Parathyroid adenoma (tissue), 2 donors: ENCODE results near the gene ARL2.

ENCODE experiments used
- H2AFZ ChIP-seq: fragments of 300-600 bp; sonication (generic); one replicate; pipeline ENCODE4 v1.7.0; 2017; ENCODE audit warnings: antibody characterized with exemption, mild to moderate bottlenecking
- H3K27ac ChIP-seq: fragments of 300-600 bp; sonication (generic); one replicate; pipeline ENCODE4 v1.7.0; 2017
- H3K27me3 ChIP-seq: fragments of 300-600 bp; sonication (generic); one replicate; pipeline ENCODE4 v1.7.0; 2017; ENCODE audit warnings: low read length; ENCODE audit not compliant: control insufficient read depth, insufficient read depth
- H3K36me3 ChIP-seq: fragments of 300-600 bp; sonication (generic); one replicate; pipeline ENCODE4 v1.7.0; 2017; ENCODE audit warnings: low read length; ENCODE audit not compliant: control insufficient read depth, insufficient read depth
- H3K4me1 ChIP-seq: fragments of 300-600 bp; sonication (generic); one replicate; pipeline ENCODE4 v1.7.0; 2017; ENCODE audit warnings: control low read depth
- H3K4me2 ChIP-seq: fragments of 300-600 bp; sonication (generic); one replicate; pipeline ENCODE4 v1.7.0; 2017; ENCODE audit warnings: low read length
- H3K4me3 ChIP-seq: fragments of 300-600 bp; sonication (generic); one replicate; pipeline ENCODE4 v1.7.0; 2017; ENCODE audit warnings: low read depth, low read length
- H3K79me2 ChIP-seq: fragments of 300-600 bp; sonication (generic); one replicate; pipeline ENCODE4 v1.7.0; 2017; ENCODE audit warnings: control low read depth
- H3K9ac ChIP-seq: fragments of 300-600 bp; sonication (generic); one replicate; pipeline ENCODE4 v1.7.0; 2017; ENCODE audit warnings: mild to moderate bottlenecking
- H3K9me3 ChIP-seq: fragments of 300-600 bp; sonication (generic); one replicate; pipeline ENCODE4 v1.7.0; 2017; ENCODE audit warnings: low read length; ENCODE audit not compliant: control insufficient read depth
- CTCF ChIP-seq: fragments of 300-600 bp; sonication (generic); IDR thresholded peaks from one replicate; pipeline ENCODE4 v1.7.0; 2017; ENCODE audit warnings: antibody characterized with exemption, mild to moderate bottlenecking
- donor health status: primary hyperparathyroidism.

The ARL2 gene

GRCh38 chr11:65055538-65055937, 41.6 kb downstream of the ARL2 start:
- no peak for TF ChIP-seq CTCF
- H2AFZ ChIP-seq = no peak overlapping the region
- H3K27ac ChIP-seq = no peak overlapping the region
- H3K9me3 ChIP-seq = no peaks in the 10 kb centered on the region
- H3K36me3 ChIP-seq = no peaks in the 10 kb centered on the region
- no peaks in the 10 kb centered on the region for H3K27me3 ChIP-seq
- no peaks in the 10 kb centered on the region for H3K4me1 ChIP-seq
- no peaks in the 10 kb centered on the region for H3K79me2 ChIP-seq
- H3K4me2 ChIP-seq = no peak overlapping the region
- no peak overlapping the region for H3K4me3 ChIP-seq
- no peak overlapping the region for H3K9ac ChIP-seq

DNA sequence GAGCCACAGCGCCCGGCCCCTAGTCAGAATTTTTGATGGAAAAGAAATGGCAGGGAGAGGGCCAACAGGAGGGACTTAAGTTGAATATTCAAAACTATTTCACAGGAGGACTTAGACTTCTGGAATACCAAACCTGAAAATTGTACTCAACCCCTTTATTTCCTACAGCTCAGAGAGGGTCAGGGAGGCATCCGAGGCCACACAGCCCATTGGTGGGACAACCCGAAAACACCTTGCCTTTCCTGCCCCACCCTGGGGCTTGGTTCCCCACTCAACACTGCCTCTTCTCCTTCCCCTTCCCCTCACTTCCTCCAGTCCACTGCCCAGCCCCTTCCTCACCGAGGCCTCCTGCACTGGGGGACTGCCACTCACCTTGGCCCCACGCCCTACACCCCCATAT, 43.0 kb downstream of the ARL2 start:
- Histone ChIP-seq H3K79me2 (no peaks in the 10 kb centered on the region), H3K4me2 (no peak overlapping the region), H2AFZ (no peak overlapping the region), H3K4me1 (no peaks in the 10 kb centered on the region), H3K27me3 (no peaks in the 10 kb centered on the region), H3K9ac (no peak overlapping the region), H3K4me3 (no peak overlapping the region), H3K36me3 (no peaks in the 10 kb centered on the region), H3K9me3 (no peaks in the 10 kb centered on the region), H3K27ac (no peak overlapping the region)
- TF ChIP-seq CTCF = no peak

DNA sequence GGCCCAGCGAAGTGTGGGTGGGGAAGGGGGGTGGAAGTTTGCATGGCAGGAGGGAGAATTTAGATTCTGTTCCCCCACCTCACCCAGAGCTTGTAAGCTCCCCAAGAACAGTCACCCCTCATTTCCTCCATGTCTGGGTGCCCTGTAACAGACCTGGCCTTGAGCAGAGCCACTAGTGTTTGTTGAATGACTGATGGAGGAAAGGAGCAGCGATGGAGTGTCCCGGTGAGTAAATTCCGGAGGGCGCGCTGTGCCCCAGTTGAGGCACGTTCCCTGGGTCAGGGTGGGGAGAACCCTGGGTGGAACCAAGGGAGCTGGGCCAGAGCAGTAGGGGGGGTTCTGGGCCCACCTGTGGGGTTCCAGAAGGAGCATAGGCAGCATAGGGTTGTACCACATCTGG, 43.6 kb downstream of the ARL2 start:
- Histone ChIP-seq H3K9me3 (no peaks in the 10 kb centered on the region), H3K4me2 (no peak overlapping the region), H3K27me3 (no peaks in the 10 kb centered on the region), H3K4me1 (no peaks in the 10 kb centered on the region), H3K79me2 (no peaks in the 10 kb centered on the region), H3K36me3 (no peaks in the 10 kb centered on the region), H2AFZ (no peak overlapping the region), H3K9ac (no peak overlapping the region), H3K4me3 (no peak overlapping the region), H3K27ac (no peak overlapping the region)
- TF ChIP-seq CTCF = no peak

- Histone ChIP-seq H3K9ac (no peak overlapping the region), H3K27ac (no peak overlapping the region), H3K79me2 (no peaks in the 10 kb centered on the region), H3K4me3 (no peak overlapping the region), H2AFZ (no peak overlapping the region), H3K27me3 (no peaks in the 10 kb centered on the region), H3K9me3 (no peaks in the 10 kb centered on the region), H3K4me2 (no peak overlapping the region), H3K4me1 (no peaks in the 10 kb centered on the region), H3K36me3 (no peaks in the 10 kb centered on the region)
- TF ChIP-seq CTCF = no peak
Measured at GRCh38 chr11:65058012-65058411, 44.1 kb downstream of the ARL2 start.

- H3K36me3 ChIP-seq = no peaks in the 10 kb centered on the region
- H3K9ac ChIP-seq = no peak within 1 kb of the TSS
- no peaks in the 10 kb centered on the region for H3K4me1 ChIP-seq
- no peaks in the 10 kb centered on the region for H3K79me2 ChIP-seq
- no peak within 1 kb of the TSS for H3K4me2 ChIP-seq
- H2AFZ ChIP-seq = no peak within 1 kb of the TSS
- no peaks in the 10 kb centered on the region for H3K27me3 ChIP-seq
- no peak within 1 kb of the TSS for H3K4me3 ChIP-seq
- no peak within 1 kb of the TSS for H3K27ac ChIP-seq
- TF ChIP-seq CTCF = no peak
- H3K9me3 ChIP-seq = no peaks in the 10 kb centered on the region
Measured at GRCh38 chr11:65058419-65059054, 44.6 kb downstream of the ARL2 start, which contains the start of gene NAALADL1. Gene NAALADL1, minus strand, starts transcription at chr11:65058553. Its CDS starts 32 bp downstream, at chr11:65058521.
